HG02759 (cell line): ENCODE data around the gene ARHGAP15.

Source experiments
- ATAC-seq: cut with Tn5 transposase; IDR thresholded peaks from one replicate; pipeline ENCODE4 v1.9.1; 2021; ENCODE audit warnings: mild to moderate bottlenecking, moderate library complexity; ENCODE audit not compliant: unreplicated experiment

The ARHGAP15 gene

GRCh38 chr2:143333168-143333791, 204.1 kb downstream of the ARHGAP15 start:
- ATAC-seq = no peak

GRCh38 chr2:143333847-143334246, 204.6 kb downstream of the ARHGAP15 start:
- no peak for ATAC-seq

- no peak for ATAC-seq
Measured at GRCh38 chr2:143334837-143335236, 205.6 kb downstream of the ARHGAP15 start.

DNA sequence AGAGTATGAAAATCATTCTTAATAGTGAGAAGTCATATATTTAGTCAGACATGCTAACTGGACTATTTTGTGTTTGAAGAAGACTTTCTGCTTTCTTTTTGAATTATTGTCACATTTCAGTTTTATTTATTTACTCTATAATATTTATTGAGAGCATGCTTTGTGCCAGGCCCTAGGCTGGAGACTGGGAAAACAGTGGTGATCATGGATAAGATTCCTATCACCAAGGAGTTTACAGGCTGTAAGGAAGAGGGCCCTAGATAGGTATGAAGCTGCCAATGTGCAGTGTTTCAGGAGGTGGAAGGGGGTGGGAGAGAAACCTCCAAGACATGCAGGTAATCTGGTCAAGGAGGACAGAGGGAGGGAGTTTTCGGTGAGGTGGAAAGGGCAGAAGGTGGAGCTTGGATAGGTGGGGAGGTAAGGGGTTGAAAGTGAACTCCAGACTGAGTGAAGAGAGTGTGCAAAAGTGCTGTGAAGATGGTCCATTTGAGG, 207.5 kb downstream of the ARHGAP15 start:
- ATAC-seq = no peak

GRCh38 chr2:143341478-143341877, 212.3 kb downstream of the ARHGAP15 start:
- ATAC-seq = no peak

GRCh38 chr2:143344780-143345179, 215.6 kb downstream of the ARHGAP15 start:
- ATAC-seq = no peak

DNA sequence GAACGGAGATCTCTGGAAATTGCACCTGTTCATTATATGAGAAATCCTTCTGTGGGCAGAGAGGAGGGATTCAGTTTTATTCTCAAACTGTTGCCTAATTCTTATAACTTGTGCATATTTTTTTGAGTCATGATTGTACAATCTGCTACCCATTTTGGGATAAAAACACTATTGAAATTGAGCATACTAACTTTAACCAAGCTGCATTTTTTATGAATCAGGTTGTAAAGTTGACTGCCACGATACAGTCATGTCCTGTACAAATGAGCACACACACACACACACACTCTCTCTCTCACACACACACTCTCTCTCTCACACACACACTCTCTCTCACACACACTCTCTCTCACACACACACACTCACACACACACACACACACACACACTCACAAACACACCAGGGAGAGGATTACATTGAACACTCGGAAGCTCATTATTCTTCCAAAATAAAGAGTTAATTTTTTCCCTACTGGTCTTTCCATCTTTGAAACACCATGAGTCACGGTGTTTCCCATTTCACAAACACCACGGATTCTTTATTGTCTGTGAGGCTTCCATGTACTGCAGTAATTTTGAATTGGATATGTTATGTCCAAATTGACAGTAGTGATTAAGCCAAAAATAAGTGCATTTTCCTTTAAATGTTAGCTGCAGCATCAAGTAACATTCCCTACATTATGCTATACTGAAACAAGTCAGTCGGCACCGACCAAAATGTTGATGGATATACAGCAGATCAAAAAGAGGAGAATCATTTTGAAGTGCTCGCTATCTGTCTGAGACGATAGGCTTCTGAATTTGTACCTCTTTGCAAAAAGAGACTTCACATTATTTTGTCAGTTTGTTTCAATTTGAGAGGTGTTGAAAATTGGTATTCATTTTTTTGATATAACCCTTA, 216.9 kb downstream of the ARHGAP15 start:
- ATAC-seq = no peak

DNA sequence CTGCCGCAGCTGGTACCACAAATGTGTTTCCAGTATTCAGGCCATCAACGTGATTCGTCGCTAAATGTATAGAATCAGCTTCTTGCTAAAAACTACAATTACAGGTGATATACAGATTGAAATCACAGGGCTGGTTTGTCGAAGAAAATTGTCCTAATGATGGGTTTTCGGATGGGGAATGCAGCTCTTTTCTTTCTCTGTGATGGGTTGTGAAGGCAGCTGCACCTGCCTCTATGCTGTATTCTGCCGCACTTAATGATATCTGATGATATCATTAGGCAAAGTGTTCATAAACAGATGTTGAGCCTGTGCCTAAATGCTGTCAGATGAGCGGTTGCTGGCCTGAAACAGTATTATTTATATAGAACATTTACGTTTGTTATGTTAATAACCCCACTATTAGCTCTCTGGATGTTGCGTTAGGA, 218.1 kb downstream of the ARHGAP15 start:
- ATAC-seq = no peak

- ATAC-seq = no peak
Measured at GRCh38 chr2:143347901-143348414, 218.7 kb downstream of the ARHGAP15 start.

DNA sequence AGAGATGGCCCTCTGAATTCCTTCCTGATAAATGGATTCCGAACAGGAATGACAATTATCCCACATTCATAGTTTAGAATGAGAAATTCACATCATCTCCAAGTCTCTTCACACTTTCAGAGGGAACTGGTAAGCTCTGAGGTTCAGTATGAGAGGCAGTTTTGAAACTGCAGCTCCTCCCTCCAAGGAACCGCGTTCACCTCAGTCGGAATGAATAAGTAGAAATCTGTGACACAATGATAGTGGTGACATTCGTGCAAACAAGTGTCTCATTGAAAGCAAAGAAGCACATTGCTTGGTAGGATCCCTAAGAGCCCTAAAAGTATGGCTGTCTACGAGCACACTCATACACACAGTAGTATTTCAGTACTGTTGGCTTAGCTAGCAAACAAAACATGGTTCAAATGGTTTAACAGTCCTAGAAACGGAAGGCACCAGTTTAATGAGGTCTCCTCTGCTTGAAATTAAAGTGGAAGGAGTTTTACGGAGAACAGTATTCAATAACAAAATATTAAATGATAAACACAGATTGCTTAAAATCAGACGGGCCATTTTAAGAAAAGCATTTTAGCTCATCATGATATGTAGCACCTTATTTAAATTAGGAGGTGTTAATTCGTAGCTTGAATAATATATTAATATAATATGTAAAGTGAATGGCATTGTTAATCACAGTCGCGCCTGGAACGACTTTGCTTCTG, 225.0 kb downstream of the ARHGAP15 start:
- no peak for ATAC-seq

DNA sequence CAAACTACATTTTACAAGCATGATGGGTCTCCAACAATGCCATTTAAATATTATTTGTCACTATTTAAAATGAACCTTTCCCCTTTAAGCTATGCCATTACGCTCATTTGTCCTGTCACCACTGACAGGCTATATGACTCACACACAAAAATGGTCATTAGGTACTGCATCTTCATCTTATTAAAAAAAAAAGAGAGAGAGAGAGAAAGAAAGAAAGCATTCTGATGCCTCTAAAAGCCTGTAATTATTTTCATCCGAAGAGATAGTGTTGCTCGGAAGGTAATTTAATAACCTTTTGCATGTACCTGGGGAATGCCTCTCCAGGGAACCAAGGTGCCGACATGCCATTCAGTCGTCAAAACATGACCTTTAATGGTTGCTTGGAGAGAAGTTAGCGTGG, 226.7 kb downstream of the ARHGAP15 start:
- ATAC-seq = no peak

GRCh38 chr2:143356336-143356735, 227.1 kb downstream of the ARHGAP15 start:
- ATAC-seq = no peak

DNA sequence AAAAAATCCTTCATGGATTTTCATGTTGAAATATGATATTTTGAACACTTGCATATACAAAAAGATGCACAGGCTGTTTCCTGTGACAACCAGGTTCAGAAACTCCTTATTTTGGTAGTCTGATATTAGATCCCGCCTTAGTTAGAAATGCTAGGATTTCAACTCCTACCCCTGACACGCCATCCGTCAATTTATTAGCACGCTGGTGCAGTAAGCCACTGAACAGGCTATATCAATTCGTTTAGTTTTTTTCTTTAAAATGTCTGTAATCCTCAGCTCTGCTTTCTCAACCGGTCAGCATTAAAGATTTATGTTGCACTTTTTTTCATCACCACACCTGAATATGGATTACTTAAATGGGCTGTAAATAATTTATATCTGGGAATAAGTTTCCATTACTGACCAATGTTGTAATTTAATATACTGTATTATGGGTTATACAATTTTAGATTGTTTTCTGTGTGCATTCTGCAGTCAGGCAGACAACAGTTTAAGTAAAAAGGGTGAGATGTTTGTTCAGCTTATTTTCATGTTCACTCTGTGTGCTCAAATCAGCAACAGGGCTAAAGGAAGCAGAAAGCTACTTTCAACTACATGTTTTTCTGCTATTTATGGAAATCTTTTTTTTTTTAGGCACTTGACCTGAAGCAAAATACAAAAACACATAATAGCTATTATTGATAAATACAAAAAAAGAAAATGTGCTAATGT, 227.7 kb downstream of the ARHGAP15 start:
- no peak for ATAC-seq

DNA sequence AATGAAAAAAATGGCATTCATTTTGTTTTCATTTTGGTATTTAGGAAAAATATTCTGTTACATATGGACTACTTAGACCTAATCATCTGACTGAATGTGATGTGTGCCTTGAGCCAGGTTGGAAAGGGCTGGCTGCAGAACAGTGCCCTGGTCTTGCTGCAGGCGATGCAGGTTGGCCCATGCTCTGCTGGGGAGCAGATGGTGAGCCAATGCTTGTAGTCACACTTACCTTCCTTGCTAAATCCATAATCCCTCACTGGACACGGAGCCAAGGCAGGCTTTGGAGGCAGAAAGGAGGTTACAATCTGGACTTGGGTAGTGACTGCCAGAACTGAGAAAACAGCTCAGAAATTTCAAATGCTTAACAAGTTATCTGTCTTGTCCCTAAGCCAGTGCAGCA, 228.7 kb downstream of the ARHGAP15 start:
- no peak for ATAC-seq

GRCh38 chr2:143361346-143361745, 232.1 kb downstream of the ARHGAP15 start:
- ATAC-seq = no peak

DNA sequence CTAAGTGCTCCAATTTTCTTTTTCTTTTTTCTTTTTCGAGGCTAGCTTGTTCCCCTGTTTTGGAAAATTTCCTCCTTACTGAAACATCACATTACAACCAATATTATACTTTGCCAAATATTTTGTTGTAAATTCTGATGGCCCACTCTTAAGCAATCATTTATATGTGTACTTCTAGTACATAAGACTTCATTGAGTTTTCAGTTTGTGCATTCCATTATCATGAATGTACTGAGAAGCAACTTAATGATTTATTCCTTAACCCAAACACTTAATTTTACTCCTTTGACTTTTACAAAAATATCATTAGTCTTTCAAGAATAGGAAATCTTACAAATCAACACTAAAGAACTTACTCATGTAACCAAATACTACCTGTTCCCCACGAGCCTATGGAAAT, 242.4 kb downstream of the ARHGAP15 start:
- ATAC-seq = no peak

GRCh38 chr2:143375384-143375880, 246.2 kb downstream of the ARHGAP15 start:
- ATAC-seq = no peak

DNA sequence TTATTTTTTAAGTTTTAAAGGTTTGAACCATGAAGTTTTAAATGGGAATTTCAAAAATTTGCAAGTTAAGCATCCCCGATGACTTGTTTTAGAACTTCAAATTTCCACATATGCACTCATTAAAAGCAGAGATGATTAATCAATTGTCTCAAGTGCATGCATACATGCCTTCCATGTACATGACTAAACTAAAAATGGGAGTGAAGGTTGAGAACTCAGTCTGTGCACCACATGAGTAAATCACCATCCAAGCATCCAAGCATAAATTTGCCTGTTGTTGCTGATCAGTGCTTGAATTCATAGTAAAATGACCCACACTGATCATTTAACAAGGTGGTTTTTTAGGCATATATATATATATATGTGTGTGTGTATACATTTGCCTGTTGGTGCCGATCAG, 249.8 kb downstream of the ARHGAP15 start:
- no peak for ATAC-seq

DNA sequence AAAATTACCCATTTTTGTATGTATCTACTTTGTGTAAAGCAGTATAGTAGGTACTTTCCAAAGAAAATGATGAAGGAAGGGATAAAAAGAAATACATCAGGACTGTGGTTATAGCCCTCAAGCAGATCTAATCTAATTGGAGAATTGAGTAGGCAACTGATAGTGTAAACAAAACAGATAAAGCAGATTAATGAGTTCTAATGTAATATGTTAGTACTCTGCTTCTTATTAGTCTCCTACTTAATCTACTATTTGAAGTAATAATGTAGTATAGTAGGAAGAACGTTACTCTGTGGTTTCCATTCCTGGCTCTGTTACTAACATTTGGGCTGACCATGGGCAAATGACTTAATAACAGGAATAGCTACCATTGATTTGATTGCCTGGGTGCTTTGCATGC, 250.7 kb downstream of the ARHGAP15 start:
- no peak for ATAC-seq

DNA sequence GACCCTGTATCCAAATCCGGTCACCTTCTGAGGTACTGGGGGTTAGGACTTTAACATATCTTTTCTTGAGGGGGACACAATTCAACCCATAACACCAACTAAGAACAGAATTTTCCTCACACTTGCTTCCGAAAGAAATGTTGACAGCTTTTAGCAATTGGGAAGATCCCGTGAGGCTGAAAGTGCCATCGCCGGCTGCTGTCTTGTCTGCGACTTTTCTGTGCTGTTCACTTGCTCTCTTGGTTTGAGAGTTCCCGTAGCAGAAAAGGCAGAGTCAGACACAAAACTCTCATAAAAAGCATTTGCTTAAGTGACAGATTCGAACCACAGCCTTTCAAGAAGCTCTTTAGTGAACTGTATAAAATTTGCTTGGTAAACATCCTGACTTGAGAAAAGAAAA, 253.4 kb downstream of the ARHGAP15 start:
- no peak for ATAC-seq
